Hepatocyte (in vitro differentiated cells): ENCODE data around the gene ARHGEF38.

Experiments
- CTCF ChIP-seq: fragments of 200-600 bp; sonication (generic); IDR thresholded peaks from 2 replicates; pipeline ENCODE4 v1.5.1; 2016; ENCODE audit warnings: antibody characterized with exemption, mild to moderate bottlenecking; ENCODE audit not compliant: poor library complexity
- EZH2phosphoT487 ChIP-seq: fragments of 200-600 bp; sonication (generic); IDR thresholded peaks from one replicate; pipeline ENCODE4 v1.6.1; 2018; ENCODE audit warnings: antibody characterized with exemption, mild to moderate bottlenecking, low read depth, moderate library complexity; ENCODE audit not compliant: unreplicated experiment, severe bottlenecking

GRCh38 chr4:105591573-105591972 lies 39.2 kb downstream of the ARHGEF38 start:
- TF ChIP-seq EZH2phosphoT487 (no peak), CTCF (no peak)
